ENCODE results near the gene P2RY2. TPM values are rescaled to one million over a fixed set of nuclear protein-coding genes. Genes with fewer than 3 reads are reported as not detected.
A peak's percentile ranks its signal among the peaks of the same experiment; 100 is the strongest.

Gene P2RY2
- total and polyA plus RNA-seq, 2 of the 8 experiments (the other 6 are each of a cell fraction or from before 2014, with no cell fraction given) = 1.0 to 1.5 TPM

- Histone ChIP-seq H2BK5ac (ENCODE audit: low read depth, low read length) (no peak overlapping the region), H3K56ac (replicated peaks; ENCODE audit: insufficient read length, low read depth, low read length) (no peak overlapping the region)
- no peak for FAIRE-seq
These were observed 49.0 kb upstream of the P2RY2 start for GRCh38 chr11:73168925-73169579.

More at GRCh38 chr11:73168925-73169579, 49.0 kb upstream of the P2RY2 start:
- CTCF ChIA-PET (ENCODE audit: partially characterized antibody) = interaction anchor here (0.6 to 3.8 kb wide), 9 partner anchors 9 to 370 kb away, joined by 3 to 28 read pairs (median 3); no protein-coding TSS in a partner anchor
- Histone ChIP-seq H2AFZ (ENCODE audit: low read length) (peak overlapping the region; percentile 68), H4K8ac (ENCODE audit: extremely low read depth, insufficient read depth, low read length) (no peak overlapping the region), H3K23ac (ENCODE audit: insufficient read length) (no peak overlapping the region), H4K5ac (ENCODE audit: insufficient read length, low read depth, low read length) (no peak overlapping the region), H3K27ac (ENCODE audit: low read depth, low read length) (no peak overlapping the region), H3K4me3 (ENCODE audit: extremely low read depth in 1 of 4, insufficient read depth in 2 of 4, low read depth in 3 of 4, low read length in 4 of 4) (no peak overlapping the region), H3K27me3 (replicated peaks in 1 of 4; ENCODE audit: control insufficient read depth in 3 of 4, extremely low read depth in 1 of 4, insufficient read depth in 3 of 4, low read length in 3 of 4) (no peaks in the 10 kb centered on the region), H3K9ac (replicated peaks in 1 of 4; ENCODE audit: extremely low read depth in 1 of 4, low read depth in 3 of 4, low read length in 3 of 4) (no peak overlapping the region), H4K91ac (replicated peaks; ENCODE audit: insufficient read length, low read length) (peak overlapping the region; percentile 0), H3K18ac (ENCODE audit: extremely low read depth, low read length) (peak overlapping the region; percentile 34; the same call in 1 of the 2 replicates), H3K79me1 (ENCODE audit: low read depth, low read length) (no peaks in the 10 kb centered on the region), H2BK120ac (replicated peaks; ENCODE audit: low read depth, low read length) (no peak overlapping the region), H3K79me2 (ENCODE audit: control insufficient read depth in 1 of 2, insufficient read depth in 2 of 2, low read length in 2 of 2) (no peaks in the 10 kb centered on the region), H3K23me2 (ENCODE audit: low read depth, low read length) (no peaks in the 10 kb centered on the region), H3K14ac (ENCODE audit: insufficient read length) (no peak overlapping the region), H4K20me1 (replicated peaks in 1 of 2; ENCODE audit: control insufficient read depth in 1 of 2, insufficient read depth in 2 of 2, low read length in 2 of 2) (no peaks in the 10 kb centered on the region), H3K4ac (replicated peaks; ENCODE audit: insufficient read length, low read depth, low read length) (no peak overlapping the region), H3K9me3 (ENCODE audit: insufficient read depth in 2 of 2, low read depth in 1 of 2, low read length in 1 of 2) (no peaks in the 10 kb centered on the region), H3K4me2 (ENCODE audit: insufficient read depth in 1 of 2, low read depth in 2 of 2, low read length in 2 of 2) (no peak overlapping the region; a peak in 1 of 4 replicates), H2BK12ac (ENCODE audit: low read depth, low read length) (peak overlapping the region; percentile 39; the same call in 1 of the 2 replicates), H2AK5ac (ENCODE audit: low read depth, low read length) (no peak overlapping the region), H3K4me1 (replicated peaks in 1 of 4; ENCODE audit: control insufficient read depth in 3 of 4, insufficient read depth in 4 of 4, low read length in 3 of 4) (peaks cover 0 to 5% (median 3%) of the 10 kb centered on the region in 4 experiments; a peak in 2 of 7 replicates), H2BK15ac (ENCODE audit: low read length) (peak overlapping the region; percentile 34; the same call in 1 of the 2 replicates), H3K36me3 (ENCODE audit: control insufficient read depth in 2 of 4, insufficient read depth in 4 of 4, low read length in 3 of 4) (no peaks in the 10 kb centered on the region), H2BK20ac (ENCODE audit: low read length) (no peak overlapping the region)
- no peak for DNase-seq (ENCODE audit: low read depth in 1 of 2, low spot score in 2 of 2)
- 80% methylated on average over 11 of the region's 11 CpGs; no CpG with 5 or more reads in 1 of the 2 experiments for WGBS, 2 experiments (ENCODE audit: extremely low coverage in 1 of 2, insufficient coverage in 1 of 2, insufficient read length in 1 of 2, insufficient replicate concordance in 2 of 2, low coverage in 1 of 2, low lambda C conversion rate in 2 of 2, missing lambda C conversion rate in 1 of 2)
- TF ChIP-seq SAP30 (IDR thresholded peaks at IDR 0.05; ENCODE audit: insufficient read depth, insufficient replicate concordance, low read length) (no peak), CREB1 (IDR thresholded peaks at IDR 0.05) (no peak), ATF3 (IDR thresholded peaks at IDR 0.05; ENCODE audit: insufficient read depth, low read depth, low read length) (no peak), KDM5A (IDR thresholded peaks at IDR 0.05; ENCODE audit: low read length) (no peak), YY1 (IDR thresholded peaks at IDR 0.05; ENCODE audit: low read depth, low read length) (no peak), TAF7 (optimal IDR thresholded peaks at IDR 0.05; ENCODE audit: borderline replicate concordance, low read depth, low read length) (no peak), RFX5 (IDR thresholded peaks at IDR 0.05; ENCODE audit: borderline replicate concordance, low read depth, low read length) (no peak), CBX8 (IDR thresholded peaks at IDR 0.05; ENCODE audit: borderline replicate concordance, low read depth, low read length) (no peak), EGR1 (IDR thresholded peaks at IDR 0.05; ENCODE audit: borderline replicate concordance, low read depth, low read length) (no peak)
- POLR2A ChIA-PET (ENCODE audit: partially characterized antibody) = interaction anchor here (0.9 to 1.4 kb wide), 2 partner anchors 9 to 61 kb away, joined by 3 read pairs; no protein-coding TSS in a partner anchor
